ENCODE results near the gene MAP3K4.

DNA sequence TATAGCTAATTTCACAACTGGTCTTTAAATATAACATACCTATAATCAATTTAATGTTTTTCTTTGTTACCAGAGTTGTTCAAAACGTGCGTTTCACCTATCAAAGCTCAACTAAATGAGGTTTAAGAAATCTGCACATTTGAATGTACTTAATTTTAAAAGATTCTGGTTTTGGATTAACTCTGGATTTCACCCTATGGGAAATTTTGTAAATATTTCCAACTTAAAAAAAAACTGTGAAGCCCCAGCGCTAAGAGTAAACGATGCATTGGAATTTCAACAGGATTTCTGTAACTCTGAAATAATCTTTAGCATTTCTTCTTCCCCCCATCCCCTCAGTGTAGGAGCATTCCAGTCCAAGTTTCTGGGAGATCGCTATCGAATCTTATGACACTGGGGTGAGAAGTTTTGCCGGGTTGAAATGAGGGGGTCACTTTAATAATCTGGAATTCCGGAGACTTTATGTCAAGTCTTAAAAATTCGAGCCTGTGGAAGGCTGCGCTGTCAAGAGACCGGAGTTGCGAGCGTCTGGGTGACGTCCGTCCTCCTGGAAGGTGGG lies 643 bp upstream of the MAP3K4 start:
- TF ChIP-seq, protein P1, sequence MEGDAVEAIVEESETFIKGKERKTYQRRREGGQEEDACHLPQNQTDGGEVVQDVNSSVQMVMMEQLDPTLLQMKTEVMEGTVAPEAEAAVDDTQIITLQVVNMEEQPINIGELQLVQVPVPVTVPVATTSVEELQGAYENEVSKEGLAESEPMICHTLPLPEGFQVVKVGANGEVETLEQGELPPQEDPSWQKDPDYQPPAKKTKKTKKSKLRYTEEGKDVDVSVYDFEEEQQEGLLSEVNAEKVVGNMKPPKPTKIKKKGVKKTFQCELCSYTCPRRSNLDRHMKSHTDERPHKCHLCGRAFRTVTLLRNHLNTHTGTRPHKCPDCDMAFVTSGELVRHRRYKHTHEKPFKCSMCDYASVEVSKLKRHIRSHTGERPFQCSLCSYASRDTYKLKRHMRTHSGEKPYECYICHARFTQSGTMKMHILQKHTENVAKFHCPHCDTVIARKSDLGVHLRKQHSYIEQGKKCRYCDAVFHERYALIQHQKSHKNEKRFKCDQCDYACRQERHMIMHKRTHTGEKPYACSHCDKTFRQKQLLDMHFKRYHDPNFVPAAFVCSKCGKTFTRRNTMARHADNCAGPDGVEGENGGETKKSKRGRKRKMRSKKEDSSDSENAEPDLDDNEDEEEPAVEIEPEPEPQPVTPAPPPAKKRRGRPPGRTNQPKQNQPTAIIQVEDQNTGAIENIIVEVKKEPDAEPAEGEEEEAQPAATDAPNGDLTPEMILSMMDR (IDR thresholded peaks at IDR 0.05; ENCODE audit: borderline replicate concordance, extremely low read depth, low read length, poor library complexity, severe bottlenecking): no peak
- no peak for TF ChIP-seq EZH2 (IDR thresholded peaks at IDR 0.05; ENCODE audit: borderline replicate concordance, low read depth, low read length, severe bottlenecking)

Measured in DND-41 (cell line).